Mesothelial cell of epicardium (in vitro differentiated cells): ENCODE measurements around the gene UNC5B. TPM values are rescaled to one million over a fixed set of nuclear protein-coding genes. Genes with fewer than 3 reads are reported as not detected.

Experiments
- DNase-seq, 2 experiments: peaks; one replicate each; pipeline ENCODE4 v3.0.0; 2021; ENCODE audit warnings: low spot score in 2 of 2; ENCODE audit not compliant: unreplicated experiment in 2 of 2
- H3K27ac Mint-ChIP-seq: 2 replicates; pipeline ENCODE4 v1.8.0; 2021; ENCODE audit warnings: mixed read lengths
- H3K27me3 Mint-ChIP-seq: 2 replicates; pipeline ENCODE4 v1.8.0; 2021; ENCODE audit warnings: low read depth, mixed read lengths
- H3K36me3 Mint-ChIP-seq: 2 replicates; pipeline ENCODE4 v1.8.0; 2021; ENCODE audit warnings: mixed read lengths
- H3K4me1 Mint-ChIP-seq: 2 replicates; pipeline ENCODE4 v1.8.0; 2021; ENCODE audit warnings: mixed read lengths
- H3K4me3 Mint-ChIP-seq: 2 replicates; pipeline ENCODE4 v1.8.0; 2021; ENCODE audit warnings: mild to moderate bottlenecking, moderate library complexity, mixed read lengths
- H3K9me3 Mint-ChIP-seq: 2 replicates; pipeline ENCODE4 v1.8.0; 2021; ENCODE audit warnings: mixed read lengths
- total RNA-seq: library from RNA; stranded (reverse); gene quantifications from 3 replicates; pipeline ENCODE4 v1.2.1, GENCODE V29; 2021
- TF ChIP-seq, protein P1 (sequence below): fragments of 200-600 bp; sonication (generic); IDR thresholded peaks from one replicate; pipeline ENCODE4 v1.5.0; 2021; ENCODE audit warnings: antibody characterized with exemption; ENCODE audit not compliant: unreplicated experiment

UNC5B gene
- total RNA-seq, 1 donor from 2014 or later, result 91.5 TPM

DNA sequence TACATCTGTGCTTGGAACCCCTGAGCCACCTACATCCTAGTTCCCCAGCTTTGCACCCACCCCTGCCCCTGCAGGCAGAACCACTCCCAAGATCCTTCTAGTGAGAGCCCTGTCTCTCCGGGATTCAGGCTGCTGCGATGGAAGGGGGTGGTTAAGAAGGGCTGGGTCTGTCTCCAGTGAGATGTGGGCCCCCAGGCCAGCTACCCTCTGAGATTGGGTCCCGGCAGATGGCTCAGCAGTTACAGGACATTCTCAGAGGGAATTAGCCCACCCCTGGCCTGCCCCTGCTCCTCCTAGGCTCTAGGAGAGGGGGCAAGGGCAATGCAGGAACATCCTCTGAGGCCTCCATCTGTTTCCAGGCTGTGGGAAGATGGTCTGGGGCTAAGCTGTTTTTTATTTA, 134.4 kb downstream of the UNC5B start:
- no peak overlapping the region for H3K27ac Mint-ChIP-seq
- TF ChIP-seq, protein P1, sequence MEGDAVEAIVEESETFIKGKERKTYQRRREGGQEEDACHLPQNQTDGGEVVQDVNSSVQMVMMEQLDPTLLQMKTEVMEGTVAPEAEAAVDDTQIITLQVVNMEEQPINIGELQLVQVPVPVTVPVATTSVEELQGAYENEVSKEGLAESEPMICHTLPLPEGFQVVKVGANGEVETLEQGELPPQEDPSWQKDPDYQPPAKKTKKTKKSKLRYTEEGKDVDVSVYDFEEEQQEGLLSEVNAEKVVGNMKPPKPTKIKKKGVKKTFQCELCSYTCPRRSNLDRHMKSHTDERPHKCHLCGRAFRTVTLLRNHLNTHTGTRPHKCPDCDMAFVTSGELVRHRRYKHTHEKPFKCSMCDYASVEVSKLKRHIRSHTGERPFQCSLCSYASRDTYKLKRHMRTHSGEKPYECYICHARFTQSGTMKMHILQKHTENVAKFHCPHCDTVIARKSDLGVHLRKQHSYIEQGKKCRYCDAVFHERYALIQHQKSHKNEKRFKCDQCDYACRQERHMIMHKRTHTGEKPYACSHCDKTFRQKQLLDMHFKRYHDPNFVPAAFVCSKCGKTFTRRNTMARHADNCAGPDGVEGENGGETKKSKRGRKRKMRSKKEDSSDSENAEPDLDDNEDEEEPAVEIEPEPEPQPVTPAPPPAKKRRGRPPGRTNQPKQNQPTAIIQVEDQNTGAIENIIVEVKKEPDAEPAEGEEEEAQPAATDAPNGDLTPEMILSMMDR, result no peak
- H3K4me3 Mint-ChIP-seq, result no peak overlapping the region
- H3K4me1 Mint-ChIP-seq, result peaks cover 4% of the 10 kb centered on the region
- no peaks in the 10 kb centered on the region for H3K9me3 Mint-ChIP-seq
- H3K36me3 Mint-ChIP-seq, result peaks cover 2% of the 10 kb centered on the region
- no peaks in the 10 kb centered on the region for H3K27me3 Mint-ChIP-seq
- no peak for DNase-seq

DNA sequence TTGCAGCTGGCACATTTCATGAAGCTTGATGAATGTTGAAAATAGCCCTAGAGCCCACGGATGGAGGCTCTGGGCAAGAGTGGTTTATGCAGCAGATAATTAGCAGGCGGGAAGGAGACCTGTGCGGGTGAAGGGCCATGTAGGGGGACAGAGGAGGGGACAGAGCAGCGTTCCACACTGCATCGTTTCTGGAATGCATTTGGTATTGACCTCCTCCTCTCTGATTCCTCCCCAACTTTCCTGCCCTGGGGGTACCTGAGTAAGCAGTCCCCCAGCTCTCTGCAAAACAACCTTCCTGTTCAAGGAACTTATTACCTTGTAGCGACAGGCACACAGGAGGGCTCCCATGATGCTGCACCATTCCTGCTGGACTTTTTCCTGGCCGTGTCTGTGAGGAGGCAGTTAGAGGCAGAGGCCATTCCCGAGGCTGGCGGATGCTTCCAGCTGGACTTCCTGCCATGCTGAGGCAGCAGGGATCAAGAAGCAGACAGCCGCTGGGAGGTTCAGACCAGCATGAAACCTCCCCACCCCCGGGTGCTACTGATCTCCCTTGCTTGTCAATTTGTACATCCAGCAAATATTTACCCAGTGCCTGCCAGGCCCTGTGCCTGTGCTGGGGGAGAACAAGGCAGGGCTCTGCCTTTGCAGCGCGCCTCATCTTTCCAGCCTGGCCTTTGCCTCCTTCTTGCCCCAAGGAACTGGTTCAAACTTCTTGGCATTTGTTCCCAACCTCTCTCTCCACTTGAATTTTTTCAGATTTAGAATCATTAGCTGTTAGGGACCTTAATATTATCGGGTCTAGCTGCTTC, 135.4 kb downstream of the UNC5B start:
- Mint-ChIP-seq H3K27me3 (no peaks in the 10 kb centered on the region), H3K9me3 (no peaks in the 10 kb centered on the region), H3K36me3 (peaks cover 2% of the 10 kb centered on the region), H3K27ac (no peak overlapping the region), H3K4me3 (no peak overlapping the region), H3K4me1 (peaks cover 4% of the 10 kb centered on the region)
- TF ChIP-seq, protein P1, result no peak
- no peak for DNase-seq

DNA sequence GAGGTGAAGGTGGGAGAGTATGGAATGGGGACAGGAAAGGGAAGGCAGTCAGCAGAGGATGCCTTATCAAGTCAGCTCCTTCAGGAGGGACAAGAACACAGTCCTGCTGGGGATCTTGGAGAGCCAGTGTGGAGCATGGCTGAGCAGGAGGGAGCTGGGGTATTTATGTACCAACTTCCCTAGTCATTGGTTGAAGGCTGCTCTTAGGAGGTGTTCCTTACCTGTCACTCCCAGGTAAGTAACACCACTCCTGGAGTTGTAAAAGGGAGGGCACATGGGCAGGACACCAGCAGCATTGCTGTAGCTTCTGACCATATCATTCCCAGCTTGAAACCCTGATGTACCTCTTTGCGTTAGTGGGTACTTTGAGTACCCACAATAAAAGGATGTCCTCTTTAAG, 136.5 kb downstream of the UNC5B start:
- no peak overlapping the region for H3K4me3 Mint-ChIP-seq
- H3K36me3 Mint-ChIP-seq, result peaks cover 2% of the 10 kb centered on the region
- H3K4me1 Mint-ChIP-seq, result peaks cover 4% of the 10 kb centered on the region
- TF ChIP-seq, protein P1, result no peak
- no peaks in the 10 kb centered on the region for H3K27me3 Mint-ChIP-seq
- H3K27ac Mint-ChIP-seq, result no peak overlapping the region
- no peaks in the 10 kb centered on the region for H3K9me3 Mint-ChIP-seq
- no peak for DNase-seq

DNA sequence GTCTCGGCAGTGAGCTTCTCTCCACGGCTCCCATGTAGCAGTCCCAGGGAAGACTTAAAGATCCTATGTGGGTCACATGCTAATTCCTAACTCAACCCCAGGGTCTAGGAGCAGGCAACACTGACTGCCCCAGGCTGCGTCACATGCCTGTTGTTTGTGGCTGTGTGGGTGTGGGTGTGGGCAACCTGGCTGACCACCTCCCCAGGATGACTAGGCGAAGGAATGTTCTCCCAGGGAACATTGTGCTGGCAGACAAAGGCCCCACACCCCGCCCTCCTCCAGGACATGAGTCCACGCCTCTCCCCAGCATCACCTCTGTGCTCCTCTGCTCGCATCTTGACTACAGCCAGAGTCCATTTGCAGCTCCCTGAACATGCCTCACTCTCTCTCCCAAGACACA, 137.0 kb downstream of the UNC5B start:
- DNase-seq, result no peak
- Mint-ChIP-seq H3K9me3 (no peaks in the 10 kb centered on the region), H3K4me1 (peaks cover 4% of the 10 kb centered on the region), H3K4me3 (no peak overlapping the region), H3K27ac (no peak overlapping the region), H3K27me3 (no peaks in the 10 kb centered on the region), H3K36me3 (peaks cover 2% of the 10 kb centered on the region)
- TF ChIP-seq, protein P1, result no peak

DNA sequence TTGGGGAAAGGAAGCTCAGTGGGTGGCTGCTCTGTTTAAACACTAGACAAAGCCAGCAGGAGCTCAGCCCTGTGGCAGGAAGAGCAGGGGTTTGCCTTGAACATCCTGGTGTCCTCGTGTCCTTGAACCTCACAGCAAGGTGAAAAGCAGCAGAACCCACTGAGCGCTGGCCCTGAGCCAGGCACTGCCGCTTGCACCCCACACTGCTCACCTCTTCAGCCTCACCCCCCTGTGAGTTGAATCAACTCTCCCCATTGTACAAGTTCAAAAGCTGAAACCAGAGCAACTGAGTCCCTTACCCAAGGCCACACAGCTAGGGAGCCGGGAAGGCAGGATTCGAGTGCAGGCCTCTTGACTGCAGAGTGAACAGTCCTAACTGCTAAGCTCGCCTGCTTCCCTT, 138.7 kb downstream of the UNC5B start:
- DNase-seq, result no peak
- H3K4me3 Mint-ChIP-seq, result no peak overlapping the region
- TF ChIP-seq, protein P1, result no peak
- no peaks in the 10 kb centered on the region for H3K9me3 Mint-ChIP-seq
- H3K27ac Mint-ChIP-seq, result no peak overlapping the region
- peaks cover 2% of the 10 kb centered on the region for H3K36me3 Mint-ChIP-seq
- H3K27me3 Mint-ChIP-seq, result no peaks in the 10 kb centered on the region
- no peaks in the 10 kb centered on the region for H3K4me1 Mint-ChIP-seq
